Lower lobe of right lung (tissue), 2 donors: Measurements from ENCODE around the gene LRCH3. TPM values are rescaled to one million over a fixed set of nuclear protein-coding genes. Genes with fewer than 3 reads are reported as not detected.

Experiments
- ATAC-seq, 2 donors: fragments of 200-7000 bp; cut with Tn5 transposase; one replicate each; pipeline ENCODE4 v1.9.1; 2020 to 2022; ENCODE audit warnings: mild to moderate bottlenecking in 2 of 2, moderate library complexity in 2 of 2
- DNase-seq: peaks from one replicate; pipeline ENCODE4 v3.0.0-alpha.2; 2020
- H3K27ac ChIP-seq: fragments of 200-600 bp; one replicate; pipeline ENCODE4 v1.8.0; 2022
- H3K27me3 ChIP-seq: fragments of 200-600 bp; one replicate; pipeline ENCODE4 v1.8.0; 2022; ENCODE audit warnings: low read depth
- H3K36me3 ChIP-seq: fragments of 200-600 bp; one replicate; pipeline ENCODE4 v1.8.0; 2022; ENCODE audit warnings: mild to moderate bottlenecking
- H3K4me1 ChIP-seq: fragments of 200-600 bp; one replicate; pipeline ENCODE4 v1.8.0; 2022
- H3K4me3 ChIP-seq: fragments of 200-600 bp; one replicate; pipeline ENCODE4 v1.8.0; 2022; ENCODE audit warnings: mild to moderate bottlenecking
- H3K9me3 ChIP-seq: fragments of 200-600 bp; one replicate; pipeline ENCODE4 v1.8.0; 2022
- intact Hi-C: fragments of 100-400 bp; cut with DNase I; formaldehyde crosslinking; loops from one replicate; pipeline ENCODE4 v1.11.0; 2022
- total RNA-seq: library from RNA; stranded (reverse); fragmentation: NEBNext Ultra II Directional; extraction: Animal tissue kit (Norgen Biotek cat#: 25700); gene quantifications from one replicate; pipeline ENCODE4 v1.2.1, GENCODE V29; 2021
- TF ChIP-seq, protein P1 (sequence below): fragments of 200-600 bp; IDR thresholded peaks from one replicate; pipeline ENCODE4 v1.8.0; 2022; ENCODE audit warnings: antibody characterized with exemption, mild to moderate bottlenecking
- donor health status: DM: no; HTN: yes; CAD: no; lungs with severe emphysema.

Gene LRCH3
- total RNA-seq, 1 donor from 2014 or later, result 35.7 TPM

DNA sequence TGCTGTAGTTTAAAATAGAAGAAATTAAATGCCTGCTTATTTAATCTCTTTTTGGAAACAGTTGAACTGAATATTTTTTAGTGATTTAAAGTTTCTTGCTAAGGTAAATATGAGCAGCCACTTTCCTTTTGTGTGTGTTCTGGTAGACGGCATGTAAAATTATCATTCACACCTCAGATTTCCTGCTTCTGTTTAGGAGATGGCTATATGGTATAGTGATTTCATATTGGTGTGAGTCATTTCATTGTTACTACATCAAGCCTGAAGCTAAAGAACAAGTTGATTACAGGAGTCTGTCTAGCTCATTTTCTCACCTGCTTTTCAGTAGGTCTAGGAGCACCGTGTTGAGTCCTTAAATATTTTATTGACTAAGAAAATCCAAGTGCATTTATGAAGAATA is 2.2 kb downstream of the LRCH3 start:
- Histone ChIP-seq H3K36me3 (no peaks in the 10 kb centered on the region), H3K27me3 (no peaks in the 10 kb centered on the region), H3K9me3 (no peaks in the 10 kb centered on the region), H3K27ac (no peak overlapping the region), H3K4me3 (peak overlapping the region; percentile 2), H3K4me1 (peaks cover 40% of the 10 kb centered on the region)
- no peak for ATAC-seq
- intact Hi-C loops, result no loop called here
- TF ChIP-seq, protein P1, sequence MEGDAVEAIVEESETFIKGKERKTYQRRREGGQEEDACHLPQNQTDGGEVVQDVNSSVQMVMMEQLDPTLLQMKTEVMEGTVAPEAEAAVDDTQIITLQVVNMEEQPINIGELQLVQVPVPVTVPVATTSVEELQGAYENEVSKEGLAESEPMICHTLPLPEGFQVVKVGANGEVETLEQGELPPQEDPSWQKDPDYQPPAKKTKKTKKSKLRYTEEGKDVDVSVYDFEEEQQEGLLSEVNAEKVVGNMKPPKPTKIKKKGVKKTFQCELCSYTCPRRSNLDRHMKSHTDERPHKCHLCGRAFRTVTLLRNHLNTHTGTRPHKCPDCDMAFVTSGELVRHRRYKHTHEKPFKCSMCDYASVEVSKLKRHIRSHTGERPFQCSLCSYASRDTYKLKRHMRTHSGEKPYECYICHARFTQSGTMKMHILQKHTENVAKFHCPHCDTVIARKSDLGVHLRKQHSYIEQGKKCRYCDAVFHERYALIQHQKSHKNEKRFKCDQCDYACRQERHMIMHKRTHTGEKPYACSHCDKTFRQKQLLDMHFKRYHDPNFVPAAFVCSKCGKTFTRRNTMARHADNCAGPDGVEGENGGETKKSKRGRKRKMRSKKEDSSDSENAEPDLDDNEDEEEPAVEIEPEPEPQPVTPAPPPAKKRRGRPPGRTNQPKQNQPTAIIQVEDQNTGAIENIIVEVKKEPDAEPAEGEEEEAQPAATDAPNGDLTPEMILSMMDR, result no peak
- DNase-seq, result no peak

DNA sequence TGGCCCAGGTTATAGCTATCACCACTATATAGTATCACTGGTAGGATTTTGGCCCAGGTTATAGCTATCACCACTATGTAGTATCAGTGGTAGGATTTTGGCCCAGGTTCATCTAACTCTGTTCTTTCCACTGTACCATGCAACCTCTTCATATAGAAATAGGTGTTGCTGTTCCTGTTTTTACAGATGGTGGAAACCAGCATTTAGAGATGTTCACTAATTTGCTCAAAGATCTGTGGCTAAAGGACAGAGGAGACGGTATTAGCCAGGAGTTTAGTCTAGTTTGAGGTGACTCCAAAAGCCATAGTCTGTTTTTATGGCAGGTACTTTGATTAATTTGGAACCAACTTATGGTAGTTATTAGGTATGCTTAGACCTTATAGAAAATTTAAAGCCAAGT is 3.1 kb downstream of the LRCH3 start:
- DNase-seq (no peak), ATAC-seq (no peak)
- Histone ChIP-seq H3K27ac (no peak overlapping the region), H3K4me1 (peaks cover 40% of the 10 kb centered on the region), H3K9me3 (no peaks in the 10 kb centered on the region), H3K27me3 (no peaks in the 10 kb centered on the region), H3K4me3 (no peak overlapping the region), H3K36me3 (no peaks in the 10 kb centered on the region)
- intact Hi-C loops, result no loop called here
- TF ChIP-seq, protein P1, result no peak

DNA sequence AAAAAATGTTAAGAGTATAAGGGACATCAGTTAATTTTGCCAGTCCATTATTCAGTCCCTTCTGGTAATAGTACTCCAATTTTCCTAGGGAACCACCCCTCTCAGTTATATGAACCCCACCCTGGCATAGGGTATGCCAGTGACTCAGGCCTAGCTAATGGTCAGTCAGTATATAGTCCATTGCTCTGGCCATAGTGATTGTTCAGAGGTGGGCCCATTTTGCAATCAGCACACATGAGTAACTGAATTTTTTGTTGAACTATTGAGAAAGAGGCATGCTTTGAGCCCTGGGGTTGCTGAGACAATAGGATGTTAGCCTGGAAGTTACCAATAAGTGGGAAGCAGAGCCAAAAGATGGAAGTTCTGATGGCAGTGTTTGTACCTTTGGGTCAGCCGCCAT is 4.1 kb downstream of the LRCH3 start:
- Histone ChIP-seq H3K27me3 (no peaks in the 10 kb centered on the region), H3K4me1 (peaks cover 44% of the 10 kb centered on the region), H3K27ac (no peak overlapping the region), H3K4me3 (no peak overlapping the region), H3K36me3 (no peaks in the 10 kb centered on the region), H3K9me3 (no peaks in the 10 kb centered on the region)
- intact Hi-C loops, result no loop called here
- TF ChIP-seq, protein P1, result no peak
- ATAC-seq (no peak), DNase-seq (no peak)

DNA sequence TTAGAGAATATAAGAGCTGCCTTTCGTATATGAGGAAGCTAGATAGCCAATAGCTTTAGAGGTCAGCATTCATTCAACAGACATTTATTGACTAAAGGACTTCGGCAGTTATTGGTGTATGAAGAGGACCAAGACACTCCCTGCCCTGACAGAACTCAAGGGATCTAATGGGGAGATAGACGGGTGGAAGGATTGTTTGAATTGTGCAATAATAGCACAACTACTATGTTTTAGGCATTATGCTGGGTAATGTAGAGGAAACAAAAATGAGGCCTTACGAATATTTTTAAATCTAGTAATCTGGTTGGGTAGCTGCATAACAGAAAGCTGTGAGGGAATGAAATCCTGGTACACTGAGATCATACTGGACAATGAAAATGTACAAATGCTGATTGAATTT is 5.0 kb downstream of the LRCH3 start:
- Histone ChIP-seq H3K9me3 (no peaks in the 10 kb centered on the region), H3K4me3 (no peak overlapping the region), H3K27ac (no peak overlapping the region), H3K36me3 (no peaks in the 10 kb centered on the region), H3K27me3 (no peaks in the 10 kb centered on the region), H3K4me1 (peaks cover 42% of the 10 kb centered on the region)
- ATAC-seq (no peak), DNase-seq (no peak)
- intact Hi-C loops, result no loop called here
- TF ChIP-seq, protein P1, result no peak

DNA sequence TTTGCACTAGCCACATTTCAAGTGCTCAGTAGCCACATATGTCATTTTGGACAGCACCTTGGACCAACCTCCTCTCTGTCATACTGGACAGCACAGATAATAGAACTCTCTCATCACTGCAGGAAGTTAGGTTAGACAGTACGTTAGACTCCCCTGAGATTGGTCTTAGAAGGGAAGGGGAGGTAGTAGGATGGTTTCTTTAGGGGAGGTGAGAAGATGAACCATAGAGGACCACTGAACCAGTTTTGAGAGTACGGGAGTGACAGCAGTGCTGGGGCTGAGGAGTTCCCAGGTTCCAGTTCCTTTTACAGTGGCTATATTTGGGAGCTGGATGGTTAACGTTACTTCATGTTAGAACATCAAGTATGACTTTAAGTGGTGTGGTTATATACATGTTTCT is 7.8 kb downstream of the LRCH3 start:
- no peaks in the 10 kb centered on the region for H3K9me3 ChIP-seq
- no peak overlapping the region for H3K27ac ChIP-seq
- ATAC-seq (no peak), DNase-seq (no peak)
- no peak overlapping the region for H3K4me3 ChIP-seq
- TF ChIP-seq, protein P1, result no peak
- intact Hi-C loops, result no loop called here
- no peaks in the 10 kb centered on the region for H3K36me3 ChIP-seq
- H3K27me3 ChIP-seq, result no peaks in the 10 kb centered on the region
- H3K4me1 ChIP-seq, result peaks cover 39% of the 10 kb centered on the region

DNA sequence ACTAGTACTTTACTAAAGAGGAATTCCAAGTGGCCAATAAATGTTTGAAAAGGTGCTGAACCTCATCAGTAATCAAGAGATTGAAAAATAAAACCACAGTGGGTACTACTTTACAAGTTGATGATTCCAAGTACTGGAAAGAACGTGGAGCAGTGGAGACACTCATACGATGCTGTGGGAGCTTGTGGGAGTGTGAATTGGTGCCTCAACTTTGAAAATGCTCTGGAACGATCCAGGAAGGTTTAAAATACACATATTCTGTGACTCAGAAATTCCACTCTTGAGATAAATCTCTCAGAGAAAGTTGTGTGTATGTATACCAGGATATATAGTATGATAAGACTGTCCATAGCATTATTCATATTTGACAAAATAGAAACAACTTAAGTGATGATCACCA is 9.3 kb downstream of the LRCH3 start:
- Histone ChIP-seq H3K27me3 (no peaks in the 10 kb centered on the region), H3K4me3 (no peak overlapping the region), H3K9me3 (no peaks in the 10 kb centered on the region), H3K4me1 (peaks cover 29% of the 10 kb centered on the region), H3K27ac (no peak overlapping the region), H3K36me3 (no peaks in the 10 kb centered on the region)
- TF ChIP-seq, protein P1, result no peak
- ATAC-seq (peak in 1 of 2 donors; percentile 57), DNase-seq (no peak)
- intact Hi-C loops, result no loop called here
